ENCODE measurements around the gene LAMTOR2.

DNA sequence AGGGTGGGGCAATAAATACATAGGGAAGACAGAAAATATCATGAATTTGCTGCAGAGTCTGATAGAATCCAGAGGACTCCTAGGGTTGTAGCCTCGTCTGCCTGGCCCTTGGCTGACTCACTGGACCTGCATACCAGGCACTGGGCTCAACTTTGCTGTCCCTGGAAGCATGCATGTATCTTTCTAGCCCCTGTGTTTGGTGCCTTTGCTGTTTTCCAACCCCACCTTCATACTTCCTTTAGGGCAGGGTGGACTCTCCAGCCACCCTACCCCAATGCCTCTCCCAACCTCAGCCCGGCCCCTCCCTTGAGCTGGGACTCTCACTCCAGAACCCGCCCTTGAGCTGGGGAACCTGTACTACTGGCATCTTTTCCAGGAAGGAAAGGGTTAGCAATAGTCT is 7.6 kb downstream of the LAMTOR2 start:
- TF ChIP-seq, protein P1, sequence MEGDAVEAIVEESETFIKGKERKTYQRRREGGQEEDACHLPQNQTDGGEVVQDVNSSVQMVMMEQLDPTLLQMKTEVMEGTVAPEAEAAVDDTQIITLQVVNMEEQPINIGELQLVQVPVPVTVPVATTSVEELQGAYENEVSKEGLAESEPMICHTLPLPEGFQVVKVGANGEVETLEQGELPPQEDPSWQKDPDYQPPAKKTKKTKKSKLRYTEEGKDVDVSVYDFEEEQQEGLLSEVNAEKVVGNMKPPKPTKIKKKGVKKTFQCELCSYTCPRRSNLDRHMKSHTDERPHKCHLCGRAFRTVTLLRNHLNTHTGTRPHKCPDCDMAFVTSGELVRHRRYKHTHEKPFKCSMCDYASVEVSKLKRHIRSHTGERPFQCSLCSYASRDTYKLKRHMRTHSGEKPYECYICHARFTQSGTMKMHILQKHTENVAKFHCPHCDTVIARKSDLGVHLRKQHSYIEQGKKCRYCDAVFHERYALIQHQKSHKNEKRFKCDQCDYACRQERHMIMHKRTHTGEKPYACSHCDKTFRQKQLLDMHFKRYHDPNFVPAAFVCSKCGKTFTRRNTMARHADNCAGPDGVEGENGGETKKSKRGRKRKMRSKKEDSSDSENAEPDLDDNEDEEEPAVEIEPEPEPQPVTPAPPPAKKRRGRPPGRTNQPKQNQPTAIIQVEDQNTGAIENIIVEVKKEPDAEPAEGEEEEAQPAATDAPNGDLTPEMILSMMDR (conservative IDR thresholded peaks at IDR 0.05; ENCODE audit: low read depth, low read length) = no peak
- no peak for TF ChIP-seq POLR2A (IDR thresholded peaks at IDR 0.05; ENCODE audit: low read depth, low read length)
- no peak for TF ChIP-seq FOS (IDR thresholded peaks at IDR 0.05; ENCODE audit: low read depth, low read length)
- TF ChIP-seq, protein P2, sequence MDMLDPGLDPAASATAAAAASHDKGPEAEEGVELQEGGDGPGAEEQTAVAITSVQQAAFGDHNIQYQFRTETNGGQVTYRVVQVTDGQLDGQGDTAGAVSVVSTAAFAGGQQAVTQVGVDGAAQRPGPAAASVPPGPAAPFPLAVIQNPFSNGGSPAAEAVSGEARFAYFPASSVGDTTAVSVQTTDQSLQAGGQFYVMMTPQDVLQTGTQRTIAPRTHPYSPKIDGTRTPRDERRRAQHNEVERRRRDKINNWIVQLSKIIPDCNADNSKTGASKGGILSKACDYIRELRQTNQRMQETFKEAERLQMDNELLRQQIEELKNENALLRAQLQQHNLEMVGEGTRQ (IDR thresholded peaks at IDR 0.05; ENCODE audit: low read depth, low read length) = no peak
